COLO668 (cell line): ENCODE measurements around the gene LCK.
"Not testable (repeated sequence)": the region's sequence is repeated elsewhere in the genome, so short reads cannot be mapped to it uniquely, and the experiment has no call there.

Experiments used
- DNase-seq: peaks from one replicate; lab custom pipeline; 2025; ENCODE audit not compliant: unreplicated experiment; lab: John Stamatoyannopoulos, UW

LCK gene

DNA sequence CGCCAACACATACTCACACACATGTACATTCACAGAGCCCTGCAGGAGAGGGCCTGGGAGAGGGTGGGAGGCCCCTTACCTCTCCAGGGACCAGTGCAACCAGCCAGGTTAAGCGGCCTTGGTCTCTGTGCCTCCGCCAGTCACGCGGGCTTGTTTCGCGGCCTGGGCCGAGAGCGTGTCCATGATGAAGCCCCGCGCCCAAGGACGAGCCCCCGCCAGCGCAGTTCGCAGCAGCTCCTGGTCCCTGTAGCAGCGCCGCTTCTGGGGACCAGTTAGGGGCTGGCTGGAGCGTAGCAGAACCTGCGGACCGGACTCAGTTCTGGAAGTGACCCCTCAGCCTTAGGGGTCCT, 11.3 kb upstream of the LCK start:
- peak; percentile 80 for DNase-seq

DNA sequence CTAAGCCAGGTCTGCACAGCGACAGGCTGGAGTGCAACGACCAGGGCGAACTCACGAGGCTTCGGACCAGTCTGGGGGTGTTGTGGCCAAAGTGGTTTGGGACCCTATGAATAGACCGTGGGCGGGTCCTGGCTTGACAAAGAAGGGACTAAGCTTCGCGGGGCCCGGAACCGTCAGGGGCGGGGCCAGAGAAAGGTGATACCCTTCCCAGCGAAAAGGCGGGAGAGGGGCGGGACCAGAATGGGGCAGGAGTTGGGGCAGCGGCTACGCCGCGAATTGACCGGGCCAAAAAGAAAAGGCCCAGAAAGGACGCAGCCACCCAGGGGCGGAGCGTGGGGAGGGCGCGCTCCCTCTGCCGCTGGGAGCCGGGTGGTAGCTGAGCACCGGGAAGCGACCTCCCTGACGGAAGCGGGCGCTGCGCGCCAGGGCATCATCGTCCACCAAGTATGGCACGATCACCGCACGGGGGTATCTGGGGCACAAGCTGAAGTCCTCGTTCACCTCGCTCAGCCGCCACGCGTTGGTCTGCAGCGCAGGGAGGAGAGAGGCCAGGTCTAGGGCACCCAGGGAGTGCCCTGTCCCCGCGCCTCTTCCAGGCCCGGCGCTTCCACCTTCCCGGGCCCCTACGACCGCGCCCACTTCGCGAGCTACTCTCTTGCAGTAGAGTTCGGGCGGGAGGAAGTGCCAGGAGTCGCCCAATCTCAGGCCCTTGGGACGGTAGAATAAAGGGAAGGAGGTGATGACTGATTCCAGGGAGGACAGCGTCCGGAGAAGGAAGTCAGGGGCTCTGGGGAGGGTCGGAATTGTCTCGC, 10.7 kb upstream of the LCK start:
- peak; percentile 99 for DNase-seq

DNA sequence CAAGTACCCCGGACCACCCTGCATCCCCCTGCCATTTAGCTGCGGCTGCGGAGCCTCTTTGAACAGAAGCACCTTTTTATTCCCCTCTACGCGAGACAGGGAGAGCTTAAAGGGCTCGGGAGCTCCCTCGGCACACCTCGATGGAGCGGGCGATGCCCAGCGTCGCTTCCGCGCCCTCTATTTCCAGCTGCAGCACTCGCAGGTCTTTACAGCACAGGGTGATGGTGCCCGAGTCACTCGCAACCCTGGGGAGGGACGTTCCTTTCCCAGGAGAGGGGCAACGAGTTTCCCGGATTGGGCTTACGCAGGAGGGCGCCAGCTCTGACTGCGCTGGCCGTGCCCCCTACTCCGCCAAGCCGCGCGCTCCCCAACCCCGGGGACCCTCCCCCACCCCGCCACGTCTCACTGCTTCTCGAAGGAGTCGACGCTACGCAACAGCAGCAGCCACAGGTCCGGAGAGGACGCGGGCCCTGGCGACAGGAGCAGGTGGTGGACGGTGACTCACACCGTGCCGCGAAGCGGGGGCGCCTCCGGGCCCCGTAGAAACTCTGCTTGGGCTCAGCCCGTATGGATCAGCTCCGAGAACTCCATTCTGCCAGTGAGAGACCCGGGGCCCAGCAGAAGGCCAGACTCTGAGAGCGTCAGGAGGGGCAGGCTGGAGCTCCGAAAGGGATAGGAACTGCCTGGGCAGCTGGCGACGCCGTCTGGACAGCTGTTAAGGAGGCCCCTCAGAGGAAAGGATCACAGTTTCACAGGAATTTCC, 9.9 kb upstream of the LCK start:
- DNase-seq: peak; percentile 97

DNA sequence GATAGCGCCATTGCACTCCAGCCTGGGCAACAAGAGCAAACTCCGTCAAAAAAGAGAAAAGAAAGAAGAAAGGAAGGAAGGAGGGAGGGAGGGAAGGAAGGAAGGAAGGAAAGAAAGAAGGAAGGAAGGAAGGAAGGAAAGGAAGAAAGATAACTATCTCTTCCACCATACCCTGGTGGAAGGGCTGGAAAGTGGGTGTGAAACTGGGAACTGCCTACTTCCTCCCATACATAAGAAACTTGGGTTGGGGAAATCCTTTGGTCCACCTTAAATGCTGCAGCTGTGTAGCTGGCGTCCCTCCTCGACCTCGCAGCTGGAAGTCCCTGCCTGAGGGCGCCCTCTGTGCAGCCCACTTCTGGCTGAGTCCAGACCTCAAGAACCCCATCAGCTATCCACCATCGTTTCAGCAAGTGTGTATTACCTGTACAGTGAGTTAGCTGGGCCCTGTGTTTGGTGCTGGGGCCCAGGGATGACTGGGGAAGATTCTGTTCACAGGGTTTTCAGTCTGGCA, 8.7 kb upstream of the LCK start:
- peak; percentile 58 for DNase-seq

DNA sequence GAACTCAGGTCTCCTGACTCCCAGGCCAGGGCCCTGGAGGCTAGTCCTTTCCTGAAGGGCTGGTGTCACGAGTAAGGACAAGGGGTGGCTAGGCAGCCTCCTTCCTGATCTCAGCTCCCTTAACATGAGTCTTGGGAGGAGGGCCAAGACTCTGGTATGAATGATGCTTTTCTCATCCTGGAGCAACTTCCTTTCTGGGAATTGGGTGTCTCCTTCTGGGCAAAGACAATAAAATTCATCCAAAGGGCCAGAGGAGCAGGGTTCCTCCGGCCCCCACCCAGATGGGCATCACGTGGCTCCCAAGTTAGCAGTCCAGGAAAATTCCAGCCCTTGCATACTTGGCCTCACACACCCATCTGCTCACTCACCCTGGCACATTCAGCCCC, 4.2 kb upstream of the LCK start, which contains the start of gene FAM167B:
TSS of gene FAM167B (plus strand) at position 335 of the 386 bp plus-strand sequence. CDS start 200 bp downstream, outside the sequence.
- DNase-seq: no peak

DNA sequence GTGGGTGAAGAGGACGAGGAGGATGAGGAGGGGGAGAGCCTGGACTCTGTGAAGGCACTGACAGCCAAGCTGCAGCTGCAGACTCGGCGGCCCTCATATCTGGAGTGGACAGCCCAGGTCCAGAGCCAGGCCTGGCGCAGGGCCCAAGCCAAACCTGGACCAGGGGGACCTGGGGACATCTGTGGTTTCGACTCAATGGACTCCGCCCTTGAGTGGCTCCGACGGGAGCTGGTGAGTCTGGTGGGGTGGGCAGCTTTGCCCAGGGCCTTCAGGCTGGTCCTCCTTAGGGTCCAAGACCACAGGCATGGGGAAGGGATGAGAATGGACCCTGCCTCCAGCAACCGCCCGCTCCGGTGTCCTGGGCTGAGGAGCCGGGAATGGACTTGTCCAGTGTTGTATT, 3.6 kb upstream of the LCK start:
- no peak for DNase-seq

DNA sequence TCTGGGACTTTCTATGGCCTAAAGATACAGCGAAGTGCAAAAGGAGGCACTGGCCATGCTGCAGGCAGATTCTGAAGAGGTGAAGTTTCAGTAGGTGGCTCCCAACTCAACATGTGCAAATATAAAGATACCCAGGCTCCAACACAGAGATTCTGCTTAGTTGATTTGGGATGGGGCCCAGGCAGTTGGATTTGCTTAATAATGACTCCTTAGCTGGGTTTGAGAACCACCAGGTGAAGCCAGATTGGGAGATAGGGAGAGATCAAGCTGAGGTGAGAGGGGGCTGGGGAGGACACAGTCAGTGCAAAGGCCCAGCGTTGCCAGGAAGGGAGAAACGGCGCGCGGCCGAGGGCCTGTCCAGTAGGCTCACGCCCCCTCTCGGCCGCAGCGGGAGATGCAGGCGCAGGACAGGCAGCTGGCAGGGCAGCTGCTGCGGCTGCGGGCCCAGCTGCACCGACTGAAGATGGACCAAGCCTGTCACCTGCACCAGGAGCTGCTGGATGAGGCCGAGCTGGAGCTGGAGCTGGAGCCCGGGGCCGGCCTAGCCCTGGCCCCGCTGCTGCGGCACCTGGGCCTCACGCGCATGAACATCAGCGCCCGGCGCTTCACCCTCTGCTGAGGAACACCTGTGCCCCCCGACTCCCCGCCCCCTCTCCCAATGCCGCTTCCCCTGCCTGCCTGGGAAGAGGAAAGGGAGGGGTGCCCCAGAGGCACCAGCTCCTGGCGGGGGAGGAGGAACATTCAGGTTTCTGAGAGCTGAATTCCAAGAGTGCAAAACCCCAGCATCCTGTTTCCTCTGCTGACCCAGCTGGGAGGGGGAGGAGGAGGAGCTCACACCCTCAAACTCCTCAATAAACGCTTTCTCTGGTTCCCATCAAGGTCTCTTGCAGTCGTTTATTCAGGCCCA, 2.8 kb upstream of the LCK start:
- DNase-seq: peak; percentile 99

DNA sequence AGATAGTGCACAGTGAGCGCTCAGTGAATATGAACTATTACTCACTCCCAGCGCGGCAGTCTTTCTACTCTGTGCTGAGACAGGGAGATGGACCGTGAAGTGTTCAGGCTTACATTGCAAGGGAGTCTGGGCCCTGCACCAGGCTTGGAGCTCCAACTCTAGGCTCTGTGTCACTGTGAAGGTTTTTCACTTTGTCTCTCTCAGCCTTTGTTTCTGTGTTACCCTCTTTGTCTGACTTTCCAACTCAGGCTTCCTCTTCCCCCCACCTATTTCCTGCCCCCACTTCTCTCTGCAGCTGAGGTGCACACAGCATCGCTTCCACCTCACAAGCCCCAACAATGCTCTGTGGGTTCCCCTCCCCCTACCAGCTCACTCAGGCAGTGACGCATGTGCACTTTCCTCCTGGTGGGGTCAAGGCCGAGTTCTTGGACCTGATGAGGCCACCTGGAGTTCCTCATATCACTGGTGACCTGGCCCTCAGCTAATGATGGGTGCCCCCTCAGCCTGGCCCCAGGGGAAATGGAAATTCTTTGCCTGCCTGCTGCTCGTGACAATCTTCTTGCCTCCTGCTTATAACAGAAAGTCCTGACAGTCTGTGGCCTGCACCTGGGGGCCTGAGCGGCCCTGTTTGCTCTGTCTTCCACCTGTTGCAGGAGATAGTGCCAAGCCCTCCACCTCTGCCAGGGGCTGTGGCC, 1.1 kb upstream of the LCK start:
- DNase-seq: no peak

DNA sequence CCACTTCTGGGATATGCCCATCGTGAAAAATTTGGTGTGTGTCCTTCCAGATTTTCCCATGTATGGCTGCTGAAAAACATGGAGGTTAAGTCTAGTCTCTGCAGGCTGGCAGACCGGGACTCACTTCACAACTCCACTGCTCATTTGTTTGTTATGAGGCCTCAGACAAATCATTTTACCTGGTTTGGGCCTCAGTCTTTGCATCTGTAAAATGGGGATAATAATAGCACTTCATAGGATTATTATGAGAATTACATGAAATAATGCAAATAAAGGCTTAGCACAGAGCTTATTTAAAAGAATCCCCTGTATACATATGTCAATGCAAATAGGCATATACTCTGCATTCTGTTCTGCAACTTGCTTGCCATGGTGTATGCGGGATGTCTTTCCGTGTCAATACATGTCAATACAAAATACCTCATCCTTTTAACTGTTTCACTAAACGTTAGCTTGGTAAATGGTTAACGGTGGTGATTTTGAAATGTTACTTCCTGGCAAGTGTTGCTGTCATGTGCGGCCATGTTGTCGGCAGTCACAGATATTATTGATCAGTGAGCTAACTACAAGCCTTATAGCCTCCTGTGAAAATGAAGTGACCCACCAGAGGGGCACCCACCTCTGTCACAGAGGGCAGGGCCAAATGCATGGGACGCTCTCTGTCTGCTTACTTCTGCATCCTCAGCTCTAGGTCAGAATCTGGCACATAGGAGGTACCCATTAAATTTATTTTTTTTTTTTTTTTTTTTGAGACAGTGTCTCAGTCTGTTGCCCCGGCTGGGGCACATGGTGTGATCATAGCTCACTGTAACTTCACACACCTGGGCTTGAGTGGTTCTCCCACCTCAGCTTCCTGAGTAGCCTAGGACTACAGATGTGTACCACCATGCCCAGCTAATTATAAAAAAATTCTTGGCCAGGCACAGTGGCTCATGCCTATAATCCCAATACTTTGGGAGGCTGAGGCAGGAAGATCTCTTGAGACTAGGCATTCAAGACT, 4.3 kb downstream of the LCK start:
- DNase-seq: no peak

DNA sequence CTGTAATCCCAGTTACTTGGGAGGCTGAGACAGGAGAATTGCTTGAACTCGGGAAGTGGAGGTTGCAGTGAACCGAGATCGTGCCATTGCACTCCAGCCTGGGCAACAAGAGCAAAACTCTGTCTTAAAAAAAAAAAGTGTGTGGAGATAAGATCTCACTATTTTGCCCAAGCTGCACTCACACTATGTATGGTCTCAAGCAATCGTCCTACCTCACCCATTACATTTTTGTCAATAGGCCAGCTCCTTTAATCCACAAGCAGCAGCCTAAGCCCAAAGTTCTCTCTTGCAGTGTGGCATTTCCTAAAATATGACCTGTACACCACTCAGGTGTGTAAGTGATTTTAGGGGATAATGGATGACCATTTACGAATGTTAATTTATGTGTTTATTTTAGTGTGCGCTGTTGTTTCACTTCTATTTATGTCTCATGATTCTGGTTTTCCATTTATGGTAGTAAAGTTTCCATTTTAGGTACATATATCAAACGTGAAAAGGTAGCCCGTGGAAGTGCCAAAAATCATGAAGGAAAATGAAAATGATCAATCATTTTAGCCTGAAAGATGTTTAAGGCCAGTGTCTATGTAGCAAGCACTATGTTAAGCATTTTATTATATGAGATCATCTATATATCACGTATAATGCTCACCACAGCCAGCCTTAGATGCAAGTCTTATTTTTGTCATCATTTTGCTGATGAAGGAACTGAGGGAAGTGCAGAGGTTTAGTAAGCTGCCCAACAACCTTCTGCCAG, 5.6 kb downstream of the LCK start:
- no peak for DNase-seq

DNA sequence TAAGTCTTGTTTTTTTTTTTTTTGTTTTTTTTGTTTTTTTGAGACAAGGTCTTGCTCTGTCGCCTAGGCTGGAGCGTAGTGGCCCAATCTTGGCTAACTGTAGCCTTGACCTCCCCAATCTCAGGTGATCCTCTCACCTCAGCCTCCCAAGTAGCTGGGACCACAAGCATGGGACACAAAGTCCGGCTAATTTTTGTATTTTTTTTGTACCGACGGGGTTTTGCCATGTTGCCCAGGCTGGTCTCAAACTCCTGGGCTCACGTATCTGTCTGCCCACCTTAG, 6.1 kb downstream of the LCK start:
- DNase-seq: no peak

DNA sequence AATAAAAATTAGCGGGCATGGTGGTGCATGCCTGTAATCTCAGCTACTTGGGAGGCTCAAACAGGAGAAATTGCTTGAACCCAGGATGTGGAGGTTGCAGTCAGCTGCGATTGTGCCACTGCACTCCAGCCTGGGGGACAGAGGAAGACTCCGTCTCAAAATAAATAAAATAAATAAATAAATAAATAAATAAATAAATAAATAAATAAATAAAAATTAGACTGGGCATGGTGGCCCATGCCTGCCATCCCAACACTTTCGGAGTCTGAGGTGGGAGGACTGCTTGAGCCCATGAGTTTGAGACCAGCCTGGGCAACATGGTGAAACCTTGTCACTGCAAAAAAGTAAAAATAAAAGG, 12.2 kb downstream of the LCK start:
- not testable (repeated sequence) for DNase-seq

DNA sequence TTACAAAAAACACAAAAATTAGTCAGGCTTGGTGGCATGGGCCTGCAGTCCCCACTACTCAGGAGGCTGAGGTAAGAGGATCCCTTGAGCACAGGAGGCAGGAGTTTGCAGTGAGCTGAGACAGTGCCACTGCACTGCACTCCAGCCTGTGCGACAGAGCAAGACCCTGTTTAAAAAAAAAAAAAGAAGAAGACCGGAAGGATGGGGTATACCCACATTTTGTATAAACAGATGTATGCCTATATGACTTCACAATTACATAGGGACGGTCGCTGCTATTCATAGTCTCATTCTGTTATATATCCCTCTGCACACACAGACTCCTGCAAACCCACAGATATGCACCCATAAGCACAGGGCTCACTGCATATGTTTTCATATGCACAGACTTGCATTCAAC, 12.7 kb downstream of the LCK start:
- no peak for DNase-seq

DNA sequence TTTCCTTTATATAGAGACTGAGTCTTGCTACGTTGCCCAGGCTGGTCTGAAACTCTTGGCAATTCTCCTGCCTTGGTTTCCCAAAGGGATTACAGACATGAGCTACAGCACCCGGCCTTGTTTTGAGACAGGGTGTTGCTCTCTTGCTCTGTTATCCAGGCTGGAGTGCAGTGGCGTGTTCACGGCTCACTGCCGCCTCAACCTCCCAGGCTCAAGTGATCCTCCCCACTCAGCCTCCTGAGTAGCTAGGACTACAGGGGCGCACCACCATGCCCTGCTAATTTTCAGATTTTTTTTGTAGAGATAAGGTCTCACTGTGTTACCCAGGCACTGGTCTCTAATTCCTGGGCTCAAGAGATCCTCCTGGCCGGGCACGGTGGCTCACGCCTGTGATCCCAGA, 14.8 kb downstream of the LCK start:
- no peak for DNase-seq

DNA sequence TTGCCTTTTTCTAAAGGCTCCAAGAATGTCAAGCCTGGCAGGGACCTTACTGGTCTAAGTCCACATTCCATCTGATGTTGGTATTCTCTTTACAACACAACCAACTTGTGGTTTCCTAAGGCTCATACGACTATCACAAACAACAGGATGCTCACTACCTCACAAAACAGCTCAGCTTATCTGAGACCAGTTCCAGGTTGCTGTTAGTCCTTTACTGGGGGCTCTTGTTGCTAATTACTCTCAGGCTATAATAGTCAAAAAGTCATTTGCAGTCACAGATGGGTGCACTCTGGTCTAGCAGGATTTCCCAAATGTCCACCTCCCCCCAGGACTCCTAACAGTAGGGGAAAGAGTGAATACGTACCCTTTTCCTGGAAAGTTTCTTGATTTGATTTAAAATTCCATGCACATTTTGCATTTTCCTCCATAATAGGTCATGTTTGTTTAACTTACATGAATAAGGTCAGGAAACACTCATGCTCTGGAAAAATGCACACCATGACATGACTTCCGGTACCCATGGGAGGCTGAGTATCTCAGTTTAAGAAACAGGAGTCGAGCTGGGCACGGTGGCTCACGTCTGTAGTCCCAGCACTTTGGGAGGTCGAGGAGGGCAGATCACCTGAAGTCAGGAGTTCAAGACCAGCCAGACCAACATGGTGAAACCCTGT, 16.0 kb downstream of the LCK start:
- DNase-seq: no peak

DNA sequence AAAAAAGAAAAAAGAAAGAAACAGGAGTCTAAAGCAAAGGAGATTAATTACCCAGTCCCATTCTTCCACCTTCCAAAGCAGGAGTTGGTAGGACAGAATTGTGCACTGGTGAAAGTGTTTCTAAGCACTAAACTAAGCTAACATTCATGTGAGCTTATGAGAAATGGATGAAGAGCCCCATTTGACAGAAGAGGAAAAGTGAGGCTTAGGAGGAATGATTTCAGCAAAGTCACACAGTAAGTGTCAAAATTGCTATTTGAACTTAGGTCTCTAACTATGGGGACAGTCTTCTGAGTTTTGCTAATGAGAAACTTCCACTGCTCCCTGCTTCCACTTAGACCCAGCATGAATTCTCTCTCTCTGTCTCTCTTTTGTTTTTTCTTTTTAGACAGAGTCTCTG, 18.7 kb downstream of the LCK start:
- DNase-seq: no peak

DNA sequence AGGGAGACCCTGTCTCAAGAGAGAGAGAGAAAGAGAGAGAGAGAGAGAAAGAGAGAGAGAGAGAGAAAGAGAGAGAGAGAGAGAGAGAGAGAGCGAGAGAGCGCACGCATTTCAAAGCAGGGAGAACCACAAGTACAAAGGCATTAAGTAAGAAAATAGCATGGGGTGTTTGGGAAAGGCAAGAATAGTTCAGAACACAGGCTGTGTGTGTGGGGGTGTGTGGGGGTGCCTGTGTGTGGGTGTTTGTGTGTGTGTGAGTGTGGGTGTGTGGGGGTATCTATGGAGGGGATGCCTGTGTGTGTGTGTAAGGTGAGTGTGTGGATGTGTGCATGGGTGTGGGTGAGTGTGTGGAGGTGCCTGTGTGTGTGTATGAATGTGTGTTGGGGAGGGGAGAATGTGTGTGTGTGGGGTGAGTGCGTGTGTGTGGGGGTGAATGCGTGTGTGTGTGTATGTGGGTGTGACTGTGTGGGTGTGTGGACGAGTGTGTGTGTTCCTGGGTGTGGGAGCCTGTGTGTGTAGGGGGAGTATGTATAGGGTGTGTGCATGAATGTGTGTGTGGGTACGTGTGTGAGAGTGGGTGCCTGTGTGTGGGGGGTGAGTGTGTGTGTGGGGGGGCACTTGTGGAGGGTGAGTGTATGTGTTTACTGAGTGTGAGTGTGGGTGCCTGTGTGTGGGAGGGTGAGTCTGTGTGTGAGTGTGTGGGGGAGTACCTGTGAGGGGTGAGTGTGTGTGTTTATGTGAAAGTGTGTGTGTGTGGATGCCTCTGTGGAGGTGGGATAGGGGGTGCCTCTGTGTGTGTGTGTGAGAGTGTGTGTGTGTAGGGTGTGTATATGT, 21.7 kb downstream of the LCK start:
- no peak for DNase-seq
